ENCODE measurements around the gene RWDD3. TPM values are rescaled to one million over a fixed set of nuclear protein-coding genes. Genes with fewer than 3 reads are reported as not detected.

RWDD3 gene
- total and polyA plus RNA-seq, 2 donors (not counting 1 experiment from before 2014, with no cell fraction given), result 19.9 to 21.9 TPM

DNA sequence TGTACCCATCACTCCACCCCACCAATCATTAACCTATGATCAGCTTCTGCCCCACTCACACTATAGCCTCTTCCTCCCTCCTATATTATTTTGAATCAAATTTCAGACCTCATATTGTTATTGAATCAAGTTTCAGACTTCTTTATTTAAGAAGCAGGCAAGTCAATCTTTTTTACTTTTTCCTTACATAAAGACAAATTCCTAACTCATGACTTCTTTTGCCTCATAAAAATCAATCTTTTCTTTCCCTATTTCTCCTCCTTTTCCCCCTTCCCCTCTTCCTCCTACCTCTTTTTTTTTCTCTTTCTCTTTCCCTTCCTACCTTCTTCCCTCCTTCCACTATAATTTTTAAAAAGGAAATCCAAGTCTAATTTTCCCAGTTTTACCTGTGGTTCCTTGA is 4.3 kb upstream of the RWDD3 start:
- no peak for ATAC-seq (ENCODE audit: low read depth)
- H3K4me1 Mint-ChIP-seq, result peaks cover 11% of the 10 kb centered on the region
- TF ChIP-seq, protein P1, sequence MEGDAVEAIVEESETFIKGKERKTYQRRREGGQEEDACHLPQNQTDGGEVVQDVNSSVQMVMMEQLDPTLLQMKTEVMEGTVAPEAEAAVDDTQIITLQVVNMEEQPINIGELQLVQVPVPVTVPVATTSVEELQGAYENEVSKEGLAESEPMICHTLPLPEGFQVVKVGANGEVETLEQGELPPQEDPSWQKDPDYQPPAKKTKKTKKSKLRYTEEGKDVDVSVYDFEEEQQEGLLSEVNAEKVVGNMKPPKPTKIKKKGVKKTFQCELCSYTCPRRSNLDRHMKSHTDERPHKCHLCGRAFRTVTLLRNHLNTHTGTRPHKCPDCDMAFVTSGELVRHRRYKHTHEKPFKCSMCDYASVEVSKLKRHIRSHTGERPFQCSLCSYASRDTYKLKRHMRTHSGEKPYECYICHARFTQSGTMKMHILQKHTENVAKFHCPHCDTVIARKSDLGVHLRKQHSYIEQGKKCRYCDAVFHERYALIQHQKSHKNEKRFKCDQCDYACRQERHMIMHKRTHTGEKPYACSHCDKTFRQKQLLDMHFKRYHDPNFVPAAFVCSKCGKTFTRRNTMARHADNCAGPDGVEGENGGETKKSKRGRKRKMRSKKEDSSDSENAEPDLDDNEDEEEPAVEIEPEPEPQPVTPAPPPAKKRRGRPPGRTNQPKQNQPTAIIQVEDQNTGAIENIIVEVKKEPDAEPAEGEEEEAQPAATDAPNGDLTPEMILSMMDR (IDR thresholded peaks at IDR 0.05), result no peak
- no peak for TF ChIP-seq EZH2 (IDR thresholded peaks at IDR 0.05; ENCODE audit: borderline replicate concordance, insufficient read depth, low read depth, low read length, poor library complexity, severe bottlenecking)

DNA sequence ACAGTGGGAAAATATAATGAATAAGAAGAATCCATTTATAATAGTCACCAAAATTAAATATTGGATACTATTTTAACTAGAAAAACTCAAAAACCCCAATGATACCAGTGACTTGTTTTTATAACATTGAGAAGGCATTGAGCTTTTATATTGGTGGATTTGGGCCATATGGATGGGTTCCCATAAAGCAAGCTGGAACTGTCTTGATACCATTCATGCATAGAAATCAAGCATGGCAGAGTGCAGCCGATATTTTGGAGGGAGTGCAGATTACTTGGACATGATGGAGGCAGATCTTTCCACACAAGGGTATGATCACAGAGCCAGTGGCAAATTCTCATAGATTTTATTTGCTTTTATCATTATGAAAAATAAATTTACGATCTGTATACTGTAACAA is 3.8 kb upstream of the RWDD3 start:
- Histone ChIP-seq H3K9me3 (ENCODE audit: control extremely low read depth in 1 of 3, control insufficient read depth in 2 of 3, insufficient read depth in 1 of 3, low read length in 2 of 3) (no peaks in the 10 kb centered on the region), H3K9ac (ENCODE audit: low read length) (no peak overlapping the region), H3K4me3 (ENCODE audit: control extremely low read depth in 1 of 5, extremely low read depth in 1 of 5, insufficient read depth in 1 of 5, low read depth in 2 of 5, low read length in 4 of 5) (no peak overlapping the region), H3K4me1 (ENCODE audit: control insufficient read depth in 2 of 2, insufficient read depth in 2 of 2, low read length in 2 of 2) (peaks cover 10 to 11% of the 10 kb centered on the region in 2 donors), H3K27ac (ENCODE audit: low read length in 2 of 2) (no peak overlapping the region), H2AFZ (ENCODE audit: insufficient read depth, low read depth, low read length, poor library complexity, severe bottlenecking) (no peak overlapping the region), H3K79me2 (ENCODE audit: control insufficient read depth, insufficient read depth, low read length) (peaks cover 18% of the 10 kb centered on the region), H4K20me1 (ENCODE audit: control insufficient read depth, insufficient read depth, low read length, poor library complexity, severe bottlenecking) (no peaks in the 10 kb centered on the region), H3K4me2 (replicated peaks; ENCODE audit: low read depth, low read length, poor library complexity, severe bottlenecking) (no peak overlapping the region), H3K27me3 (replicated peaks in 1 of 4; ENCODE audit: control extremely low read depth in 1 of 4, control insufficient read depth in 3 of 4, insufficient read depth in 4 of 4, low read length in 3 of 4) (peaks cover 0 to 15% (median 4%) of the 10 kb centered on the region in 4 experiments), H3K36me3 (replicated peaks in 1 of 2; ENCODE audit: control extremely low read depth in 1 of 2, control insufficient read depth in 1 of 2, extremely low read depth in 1 of 2, insufficient read depth in 2 of 2, low read length in 1 of 2) (no peaks in the 10 kb centered on the region)
- POLR2A ChIA-PET, result no interaction called here
- TF ChIP-seq, protein P1 (IDR thresholded peaks at IDR 0.05), result no peak
- TF ChIP-seq EZH2 (IDR thresholded peaks at IDR 0.05; ENCODE audit: borderline replicate concordance, insufficient read depth, low read depth, low read length, poor library complexity, severe bottlenecking), result no peak
- intact Hi-C loops (cut with micrococcal nuclease), result loop anchor here (5.0 to 10.0 kb wide), 2 partner anchors 813 to 1885 kb away; partner anchors contain the start of genes ABCD3 and DR1
- peaks cover 13% of the 10 kb centered on the region for H3K27me3 Mint-ChIP-seq
- WGBS (ENCODE audit: insufficient coverage), result no CpG with 5 or more reads among the region's 2 CpGs
- peaks cover 13% of the 10 kb centered on the region for H3K4me1 Mint-ChIP-seq
- no peak overlapping the region for H3K27ac Mint-ChIP-seq
- H3K4me3 Mint-ChIP-seq, result no peak overlapping the region
- no peaks in the 10 kb centered on the region for H3K9me3 Mint-ChIP-seq (ENCODE audit: insufficient read depth)
- DNase-seq (no peak), ATAC-seq (ENCODE audit: low read depth) (no peak)
- CTCF ChIA-PET, result interaction anchor here (1.6 kb wide), 1 partner anchor 145 kb away, joined by 4 read pairs; no protein-coding TSS in a partner anchor

More for the DNA sequence above, 4.3 kb upstream of the RWDD3 start:
- Histone ChIP-seq H3K4me3 (ENCODE audit: control extremely low read depth in 1 of 5, extremely low read depth in 1 of 5, insufficient read depth in 1 of 5, low read depth in 2 of 5, low read length in 4 of 5) (no peak overlapping the region), H3K27me3 (replicated peaks in 1 of 4; ENCODE audit: control extremely low read depth in 1 of 4, control insufficient read depth in 3 of 4, insufficient read depth in 4 of 4, low read length in 3 of 4) (peaks cover 0 to 15% (median 4%) of the 10 kb centered on the region in 4 experiments), H3K4me1 (ENCODE audit: control insufficient read depth in 2 of 2, insufficient read depth in 2 of 2, low read length in 2 of 2) (peaks cover 9% of the 10 kb centered on the region in 2 donors), H3K9me3 (ENCODE audit: control extremely low read depth in 1 of 3, control insufficient read depth in 2 of 3, insufficient read depth in 1 of 3, low read length in 2 of 3) (no peaks in the 10 kb centered on the region), H3K9ac (ENCODE audit: low read length) (no peak overlapping the region), H3K36me3 (replicated peaks in 1 of 2; ENCODE audit: control extremely low read depth in 1 of 2, control insufficient read depth in 1 of 2, extremely low read depth in 1 of 2, insufficient read depth in 2 of 2, low read length in 1 of 2) (no peaks in the 10 kb centered on the region), H4K20me1 (ENCODE audit: control insufficient read depth, insufficient read depth, low read length, poor library complexity, severe bottlenecking) (no peaks in the 10 kb centered on the region), H3K27ac (ENCODE audit: low read length in 2 of 2) (no peak overlapping the region), H3K4me2 (replicated peaks; ENCODE audit: low read depth, low read length, poor library complexity, severe bottlenecking) (no peak overlapping the region), H2AFZ (ENCODE audit: insufficient read depth, low read depth, low read length, poor library complexity, severe bottlenecking) (no peak overlapping the region), H3K79me2 (ENCODE audit: control insufficient read depth, insufficient read depth, low read length) (peaks cover 16% of the 10 kb centered on the region)
- Mint-ChIP-seq H3K9me3 (ENCODE audit: insufficient read depth) (no peaks in the 10 kb centered on the region), H3K4me3 (no peak overlapping the region), H3K27me3 (peaks cover 13% of the 10 kb centered on the region), H3K27ac (no peak overlapping the region)
- no peak for DNase-seq
- ChIA-PET CTCF (interaction anchor here (1.6 kb wide), 1 partner anchor 145 kb away, joined by 4 read pairs; no protein-coding TSS in a partner anchor), POLR2A (no interaction called here)
- intact Hi-C loops (cut with micrococcal nuclease), result loop anchor here (5.0 to 10.0 kb wide), 2 partner anchors 812 to 1885 kb away; partner anchors contain the start of genes ABCD3 and DR1

All from B cell (primary cell).